HG03575 (cell line): ENCODE measurements around the gene COPS6.

Experiments
- ATAC-seq: cut with Tn5 transposase; IDR thresholded peaks from one replicate; pipeline ENCODE4 v1.9.1; 2021; ENCODE audit not compliant: unreplicated experiment, insufficient number of reproducible peaks, low FRiP score; ENCODE audit errors: extremely low read depth

The COPS6 gene

GRCh38 chr7:100098913-100099312, 10.1 kb downstream of the COPS6 start:
- ATAC-seq: no peak

GRCh38 chr7:100099452-100099851, 10.7 kb downstream of the COPS6 start:
- no peak for ATAC-seq

- no peak for ATAC-seq
Measured at GRCh38 chr7:100100420-100101015, 11.7 kb downstream of the COPS6 start.

- peak; percentile 48 for ATAC-seq
Measured at GRCh38 chr7:100101016-100101862, 12.5 kb downstream of the COPS6 start, which contains the start of the genes AP4M1 and MCM7. TSS of gene AP4M1 (plus strand) at chr7:100101643. CDS start at chr7:100101715, 72 bp downstream. TSS of gene MCM7 (minus strand) at chr7:100101397. CDS start at chr7:100101294, 103 bp downstream.

- ATAC-seq: no peak
Measured at GRCh38 chr7:100102950-100103840, 14.4 kb downstream of the COPS6 start.

GRCh38 chr7:100105534-100105933, 16.8 kb downstream of the COPS6 start:
- ATAC-seq: no peak

GRCh38 chr7:100106633-100107032, 17.9 kb downstream of the COPS6 start:
- ATAC-seq: no peak

- ATAC-seq: no peak
Measured at GRCh38 chr7:100107125-100107737, 18.5 kb downstream of the COPS6 start.

GRCh38 chr7:100107890-100108289, 19.1 kb downstream of the COPS6 start:
- no peak for ATAC-seq

GRCh38 chr7:100109521-100110163, 20.9 kb downstream of the COPS6 start:
- ATAC-seq: no peak

GRCh38 chr7:100111156-100111555, 22.4 kb downstream of the COPS6 start:
- no peak for ATAC-seq

GRCh38 chr7:100111914-100112313, 23.1 kb downstream of the COPS6 start:
- ATAC-seq: no peak

- ATAC-seq: no peak
Measured at GRCh38 chr7:100115026-100115425, 26.3 kb downstream of the COPS6 start.

GRCh38 chr7:100118388-100119071, 29.8 kb downstream of the COPS6 start:
- no peak for ATAC-seq

- ATAC-seq: no peak
Measured at GRCh38 chr7:100119072-100119969, 30.6 kb downstream of the COPS6 start, which contains the start of the genes CNPY4 and TAF6. TSS of gene CNPY4 (plus strand) at chr7:100119634. CDS start at chr7:100119745, 111 bp downstream. TSS of gene TAF6 (minus strand) at chr7:100119358. CDS start at chr7:100114209, 5,149 bp downstream.

- no peak for ATAC-seq
Measured at GRCh38 chr7:100119970-100120732, 31.4 kb downstream of the COPS6 start.
